GM21423 (cell line): ENCODE data around the gene BMF.
"Not testable (repeated sequence)": the region's sequence is repeated elsewhere in the genome, so short reads cannot be mapped to it uniquely, and the experiment has no call there.

Experiments
- ATAC-seq: cut with Tn5 transposase; IDR thresholded peaks from one replicate; pipeline ENCODE4 v1.9.1; 2021; ENCODE audit warnings: mild to moderate bottlenecking, moderate library complexity; ENCODE audit not compliant: unreplicated experiment

The BMF gene, protein sequence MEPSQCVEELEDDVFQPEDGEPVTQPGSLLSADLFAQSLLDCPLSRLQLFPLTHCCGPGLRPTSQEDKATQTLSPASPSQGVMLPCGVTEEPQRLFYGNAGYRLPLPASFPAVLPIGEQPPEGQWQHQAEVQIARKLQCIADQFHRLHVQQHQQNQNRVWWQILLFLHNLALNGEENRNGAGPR

DNA sequence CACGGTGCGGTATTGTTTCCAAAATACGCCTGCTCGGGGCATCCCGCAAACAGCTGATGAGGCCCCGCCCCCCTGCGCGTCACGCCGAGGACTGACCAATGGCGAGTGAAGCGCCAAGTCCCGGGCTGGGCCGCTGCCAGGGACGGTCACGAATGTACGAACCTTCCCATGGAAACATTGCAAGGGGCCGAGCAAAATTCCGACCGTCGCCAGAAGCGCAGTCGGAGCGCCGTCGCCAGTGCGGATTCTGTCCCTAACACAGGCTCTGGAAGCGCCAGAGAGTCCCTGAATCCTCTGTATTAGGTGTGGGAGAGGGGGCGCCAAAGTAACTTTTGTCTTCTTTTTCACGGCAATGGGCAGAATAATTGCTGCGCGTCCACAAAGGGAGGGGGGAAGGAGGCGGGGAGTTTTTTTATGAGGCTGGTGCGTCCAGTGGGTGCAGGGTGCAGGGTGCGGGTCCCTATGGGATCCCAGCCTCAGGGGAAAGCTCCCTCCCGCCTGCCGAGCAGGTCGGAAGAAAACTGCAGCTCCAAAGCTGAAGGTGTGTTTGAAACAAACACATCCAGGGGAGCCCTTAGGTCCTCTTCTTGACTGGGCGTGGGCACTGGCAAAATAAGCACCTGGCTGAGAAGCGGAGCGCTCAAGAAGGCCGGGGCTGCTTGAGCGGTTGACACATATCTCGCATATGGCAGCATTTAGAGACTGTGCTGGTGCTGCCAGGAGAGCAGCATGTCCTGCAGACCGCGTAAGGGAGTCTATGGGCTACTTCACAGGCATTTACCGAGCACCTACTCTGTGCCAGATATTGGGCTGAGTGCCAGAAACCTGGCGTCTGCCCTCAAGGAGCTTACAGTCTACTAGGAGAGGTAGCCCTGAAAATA, at the start of gene BMF:
Gene BMF, minus strand, starts transcription at position 25 of the 881 bp plus-strand sequence. CDS start 2,793 bp downstream, outside the sequence.
- ATAC-seq: peak; percentile 52

GRCh38 chr15:40157778-40158447, 49.2 kb upstream of the BMF start:
- ATAC-seq: no peak

GRCh38 chr15:40155270-40155910, 46.7 kb upstream of the BMF start:
- no peak for ATAC-seq

- ATAC-seq: not testable (repeated sequence)
Measured at GRCh38 chr15:40154821-40155220, 46.1 kb upstream of the BMF start.

GRCh38 chr15:40151991-40152390, 43.3 kb upstream of the BMF start:
- no peak for ATAC-seq

DNA sequence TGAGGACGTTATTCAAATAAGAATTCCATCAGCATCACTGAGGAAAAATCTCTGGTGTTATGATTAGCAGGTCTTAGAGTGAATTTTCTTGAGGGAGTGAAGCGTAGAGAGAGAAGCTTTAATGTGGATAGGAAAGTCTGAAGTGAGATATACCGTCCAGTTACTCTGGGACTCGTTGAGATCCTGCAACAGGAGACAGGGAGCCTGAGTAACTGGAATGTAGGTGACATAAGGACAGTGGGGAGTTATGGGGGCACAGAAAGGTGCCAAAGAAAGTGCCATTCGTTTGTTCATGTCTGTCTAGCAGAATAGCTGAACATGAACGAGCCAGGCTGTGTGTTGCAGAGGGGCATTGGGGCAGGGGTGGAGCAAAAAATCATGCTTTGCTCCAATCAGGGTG, 42.8 kb upstream of the BMF start:
- ATAC-seq: no peak

- no peak for ATAC-seq
Measured at GRCh38 chr15:40150163-40150925, 41.7 kb upstream of the BMF start.

DNA sequence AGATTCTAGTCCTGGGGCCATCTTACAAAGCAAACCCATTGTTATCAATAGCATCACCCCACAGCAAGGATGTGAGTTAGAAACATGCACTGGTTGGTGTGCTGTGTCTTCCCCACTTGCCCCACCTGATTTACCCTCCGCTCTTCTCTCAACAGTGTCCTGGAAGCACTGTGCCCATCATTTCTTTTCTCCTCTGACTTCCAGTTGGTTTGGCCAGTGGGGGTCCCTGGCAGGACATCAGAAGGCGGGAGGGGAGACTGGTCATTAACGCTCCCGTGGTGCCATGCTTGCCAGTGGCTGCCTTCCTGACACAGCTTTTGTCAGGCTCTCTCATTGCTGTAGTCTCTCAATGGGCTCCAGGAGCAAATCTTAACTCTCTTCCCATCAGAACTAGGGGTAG, 40.7 kb upstream of the BMF start:
- ATAC-seq: no peak

DNA sequence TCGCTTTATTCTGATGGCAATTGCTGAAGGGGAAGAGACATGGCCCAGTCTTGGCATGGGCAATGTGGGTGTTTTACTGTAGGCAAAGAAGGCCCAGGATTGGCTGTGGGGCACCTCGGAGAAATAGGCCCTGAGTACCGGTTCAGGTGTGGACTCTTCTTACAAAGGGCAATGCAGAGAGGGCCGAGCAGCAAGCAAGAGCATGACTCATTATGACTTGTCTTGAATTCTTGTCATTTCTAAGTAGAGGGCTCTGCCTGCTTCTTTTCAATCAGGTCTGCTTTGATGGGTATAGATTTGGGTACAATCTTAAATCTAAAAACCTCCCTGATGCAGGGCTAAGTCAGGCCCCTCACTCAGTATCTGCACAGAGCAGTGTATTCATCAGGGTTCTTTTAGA, 37.4 kb upstream of the BMF start:
- no peak for ATAC-seq

GRCh38 chr15:40142428-40142827, 33.7 kb upstream of the BMF start:
- ATAC-seq: no peak

- not testable (repeated sequence) for ATAC-seq
Measured at GRCh38 chr15:40138201-40138570, 29.5 kb upstream of the BMF start.

GRCh38 chr15:40137303-40138200, 28.9 kb upstream of the BMF start:
- no peak for ATAC-seq

GRCh38 chr15:40136470-40137302, 28.0 kb upstream of the BMF start:
- ATAC-seq: no peak

DNA sequence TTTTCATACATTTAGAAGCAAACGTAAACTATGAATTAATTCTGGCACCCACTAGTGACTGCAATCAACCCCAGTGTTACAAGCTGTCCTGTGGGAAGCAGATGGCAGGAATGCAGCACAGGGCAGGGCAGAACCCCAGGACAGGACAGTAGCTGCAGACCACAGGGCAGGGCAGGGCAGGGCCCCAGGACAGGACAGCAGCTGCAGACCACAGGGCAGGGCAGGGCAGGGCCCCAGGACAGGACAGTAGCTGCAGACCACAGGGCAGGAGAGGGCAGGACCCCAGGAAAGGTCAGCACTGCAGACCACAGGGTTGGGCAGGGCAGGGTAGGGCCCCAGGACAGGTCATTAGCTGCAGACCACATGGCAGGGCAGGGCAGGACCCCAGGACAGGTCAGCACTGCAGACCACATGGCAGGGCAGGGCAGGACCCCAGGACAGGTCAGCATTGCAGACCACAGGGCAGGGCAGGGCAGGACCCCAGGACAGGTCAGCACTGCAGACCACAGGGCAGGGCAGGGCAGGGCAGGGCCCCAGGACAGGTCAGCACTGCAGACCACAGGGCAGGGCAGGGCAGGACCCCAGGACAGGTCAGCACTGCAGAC, 27.3 kb upstream of the BMF start:
- not testable (repeated sequence) for ATAC-seq

DNA sequence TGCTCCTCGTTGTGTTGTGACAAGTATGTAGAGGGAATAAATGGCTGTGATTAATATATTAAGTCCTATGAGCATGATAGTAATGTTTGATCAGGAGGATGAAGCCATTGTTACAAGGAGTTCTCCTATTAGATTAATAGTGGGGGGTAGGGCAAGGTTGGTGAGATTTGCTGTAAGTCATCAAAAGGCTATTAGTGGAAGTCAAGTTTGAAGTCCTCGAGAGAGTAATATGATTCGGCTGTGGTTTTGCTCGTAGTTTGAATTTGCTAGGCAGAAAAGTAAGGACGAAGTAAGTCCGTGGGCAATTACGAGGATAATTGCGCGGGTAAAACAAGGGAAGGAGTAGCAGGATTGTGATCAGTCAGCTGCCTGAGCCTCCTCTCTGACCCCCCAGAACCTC, 26.2 kb upstream of the BMF start:
- ATAC-seq: no peak

DNA sequence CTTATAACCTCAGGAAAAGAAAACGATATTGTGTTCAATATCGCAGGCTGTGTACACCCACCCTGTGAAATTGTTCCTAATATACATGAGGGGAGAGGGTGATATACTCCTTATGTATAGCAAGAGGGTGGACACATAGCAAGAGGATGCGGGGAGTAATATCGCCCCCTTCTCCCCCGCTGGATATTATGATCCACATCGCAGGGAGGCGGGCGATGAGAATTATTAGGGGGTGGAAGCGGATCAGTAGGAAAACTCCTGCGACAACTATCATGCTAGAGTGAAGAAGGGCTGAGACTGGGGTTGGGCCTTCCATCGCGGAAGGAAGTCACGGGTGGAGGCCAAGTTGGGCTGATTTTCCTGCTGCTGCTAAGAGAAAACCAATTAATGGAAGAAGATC, 24.9 kb upstream of the BMF start:
- ATAC-seq: no peak

DNA sequence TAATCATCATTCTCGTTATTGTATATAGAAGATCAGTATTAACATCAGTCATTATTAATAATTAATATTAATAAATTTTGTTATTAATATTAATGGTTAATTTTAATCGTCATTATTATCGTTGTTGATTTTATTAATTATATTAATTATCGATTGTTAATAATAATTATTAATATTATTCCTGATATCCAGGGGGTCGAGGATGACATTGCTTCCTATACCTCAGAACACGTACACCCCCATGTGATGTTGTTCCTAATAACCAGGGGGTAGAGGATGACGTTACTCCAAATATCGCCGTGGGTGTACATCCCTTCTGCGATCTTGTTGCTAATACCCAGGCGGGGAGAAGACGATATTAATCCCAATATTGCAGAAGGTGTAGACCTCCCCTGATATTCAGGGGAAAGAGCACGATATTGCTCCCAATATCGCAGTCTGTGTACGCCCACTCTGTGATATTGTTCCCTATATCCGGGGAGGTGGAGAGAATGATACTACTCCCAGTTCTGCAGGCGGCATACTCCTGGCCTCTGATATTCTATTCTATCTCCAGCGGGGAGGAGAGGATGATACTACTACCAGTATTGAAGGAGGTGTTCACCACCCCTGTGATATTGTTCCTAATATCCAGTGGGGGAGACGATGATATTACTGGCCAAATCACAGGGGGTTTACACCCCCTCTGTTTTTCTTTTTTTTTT, 22.3 kb upstream of the BMF start:
- no peak for ATAC-seq

- no peak for ATAC-seq
Measured at GRCh38 chr15:40130118-40130517, 21.4 kb upstream of the BMF start.
